Panc1 (cell line): ENCODE measurements around the gene TUBA3E. TPM values are rescaled to one million over a fixed set of nuclear protein-coding genes. Genes with fewer than 3 reads are reported as not detected.

Source experiments
- ATAC-seq: fragments of 200-7000 bp; cut with Tn5 transposase; 2 replicates; pipeline ENCODE4 v1.9.1; 2020; ENCODE audit warnings: mild to moderate bottlenecking, moderate library complexity
- BruUV-seq: library from RNA; stranded (reverse); fragments of 400-500 nt; replicated peaks from 2 replicates; lab custom pipeline; 2021; lab: Mats Ljungman, UMichigan
- CTCF ChIA-PET: fragments of 300-600 bp; sonication (Branson Sonifier 250); formaldehyde crosslinking; loops from one replicate; lab custom pipeline; 2022; ENCODE audit warnings: antibody characterized with exemption; lab: Charles Lee
- POLR2A ChIA-PET: fragments of 300-600 bp; sonication (Branson Sonifier 250); formaldehyde crosslinking; loops from one replicate; lab custom pipeline; 2022; ENCODE audit warnings: antibody characterized with exemption; lab: Charles Lee
- DNase-seq: peaks from one replicate; pipeline ENCODE4 v3.0.0-alpha.2; 2010; ENCODE audit warnings: low read depth, low spot score
- H3K27ac ChIP-seq: 2 replicates; pipeline ENCODE4 v1.5.1; 2011; ENCODE audit warnings: mild to moderate bottlenecking, low read length, inconsistent platforms
- H3K27me3 ChIP-seq: fragments of 200-500 bp; sonication (Bioruptor generic); 2 replicates; pipeline ENCODE4 v1.6.0; 2014; ENCODE audit warnings: low read length, inconsistent platforms; ENCODE audit not compliant: control insufficient read depth, insufficient read depth
- H3K36me3 ChIP-seq: fragments of 200-500 bp; sonication (Bioruptor generic); 2 replicates; pipeline ENCODE4 v1.5.1; 2014; ENCODE audit warnings: inconsistent platforms, mild to moderate bottlenecking, low read length, moderate library complexity; ENCODE audit not compliant: control insufficient read depth, insufficient read depth
- H3K4me1 ChIP-seq: 2 replicates; pipeline ENCODE4 v1.5.1; 2011; ENCODE audit warnings: inconsistent platforms, mild to moderate bottlenecking, low read length, moderate library complexity; ENCODE audit not compliant: control insufficient read depth, insufficient read depth
- H3K4me3 ChIP-seq, 2 experiments: 2 replicates each; pipeline ENCODE4 v1.5.1; 2011 to 2012; ENCODE audit warnings: low read depth in 2 of 2, low read length in 2 of 2, mild to moderate bottlenecking in 2 of 2, inconsistent platforms in 1 of 2, moderate library complexity in 1 of 2
- H3K9me3 ChIP-seq: fragments of 200-500 bp; sonication (Bioruptor generic); 2 replicates; pipeline ENCODE4 v1.5.1; 2014; ENCODE audit warnings: low read depth, mild to moderate bottlenecking, inconsistent platforms, low read length, moderate library complexity; ENCODE audit not compliant: control insufficient read depth, insufficient read depth
- POLR2AphosphoS5 ChIP-seq: IDR thresholded peaks from 2 replicates; pipeline ENCODE4 v1.6.1; 2012; ENCODE audit warnings: mild to moderate bottlenecking, low read depth, low read length, moderate library complexity
- SIN3A ChIP-seq: IDR thresholded peaks from 2 replicates; pipeline ENCODE4 v1.6.1; 2012; ENCODE audit warnings: low read depth, mild to moderate bottlenecking, low read length, moderate library complexity, borderline replicate concordance; ENCODE audit not compliant: insufficient read depth
- TCF7L2 ChIP-seq: IDR thresholded peaks from 2 replicates; pipeline ENCODE4 v1.6.1; 2011; ENCODE audit warnings: mild to moderate bottlenecking, low read depth, low read length, inconsistent platforms
- in situ Hi-C: cut with HindIII; loops from 2 replicates; pipeline ENCODE4 v1.10.0; 2016; ENCODE audit warnings: low sequenced_read_pairs, low pct_unique_long_range_greater_than_20kb
- intact Hi-C: fragments of 100-400 bp; cut with micrococcal nuclease; formaldehyde crosslinking; loops from one replicate; pipeline ENCODE4 v1.10.0; 2022; ENCODE audit not compliant: unreplicated experiment
- total RNA-seq: library from RNA; stranded (reverse); gene quantifications from one replicate; pipeline ENCODE4 v1.2.1, GENCODE V29; 2021; ENCODE audit not compliant: unreplicated experiment
- TF ChIP-seq, protein P1 (sequence below), 2 experiments: IDR thresholded peaks; 2 replicates each; pipeline ENCODE4 v1.6.1; 2011 to 2012; ENCODE audit warnings: low read depth in 2 of 2, control low read depth in 1 of 2, low read length in 1 of 2, mild to moderate bottlenecking in 1 of 2, moderate library complexity in 1 of 2; ENCODE audit not compliant: insufficient read depth in 1 of 2
- TF ChIP-seq, protein P2 (sequence below): fragments of 450-650 bp; IDR thresholded peaks from 2 replicates; pipeline ENCODE4 v1.5.1; 2017; ENCODE audit warnings: mild to moderate bottlenecking

The TUBA3E gene
- total RNA-seq, 1 experiment from 2014 or later, result not detected

DNA sequence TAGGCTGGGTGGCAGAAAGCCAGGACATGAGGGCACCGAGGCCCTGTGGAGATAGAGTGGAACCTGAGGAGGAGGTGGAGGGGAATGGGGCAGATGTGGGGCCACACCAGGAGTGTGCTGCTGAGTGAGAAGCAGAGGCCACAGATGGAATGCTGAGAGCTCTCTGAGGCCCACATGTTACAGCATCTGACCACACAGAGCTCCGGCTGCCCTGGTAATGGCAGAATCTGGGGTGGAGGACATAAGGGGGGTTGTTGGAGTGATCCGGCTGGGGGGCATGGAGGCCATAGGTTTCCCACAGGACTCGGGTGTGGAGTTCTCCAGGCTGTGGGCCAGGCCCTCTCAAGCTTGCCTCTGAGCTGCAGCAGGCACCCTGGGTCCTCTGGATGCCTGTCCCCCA lies 12.3 kb downstream of the TUBA3E start:
- in situ Hi-C loops, result no loop called here
- ChIA-PET CTCF (no interaction called here), POLR2A (no interaction called here)
- intact Hi-C loops, result no loop called here
- TF ChIP-seq SIN3A (no peak), TCF7L2 (no peak)
- TF ChIP-seq, protein P1, sequence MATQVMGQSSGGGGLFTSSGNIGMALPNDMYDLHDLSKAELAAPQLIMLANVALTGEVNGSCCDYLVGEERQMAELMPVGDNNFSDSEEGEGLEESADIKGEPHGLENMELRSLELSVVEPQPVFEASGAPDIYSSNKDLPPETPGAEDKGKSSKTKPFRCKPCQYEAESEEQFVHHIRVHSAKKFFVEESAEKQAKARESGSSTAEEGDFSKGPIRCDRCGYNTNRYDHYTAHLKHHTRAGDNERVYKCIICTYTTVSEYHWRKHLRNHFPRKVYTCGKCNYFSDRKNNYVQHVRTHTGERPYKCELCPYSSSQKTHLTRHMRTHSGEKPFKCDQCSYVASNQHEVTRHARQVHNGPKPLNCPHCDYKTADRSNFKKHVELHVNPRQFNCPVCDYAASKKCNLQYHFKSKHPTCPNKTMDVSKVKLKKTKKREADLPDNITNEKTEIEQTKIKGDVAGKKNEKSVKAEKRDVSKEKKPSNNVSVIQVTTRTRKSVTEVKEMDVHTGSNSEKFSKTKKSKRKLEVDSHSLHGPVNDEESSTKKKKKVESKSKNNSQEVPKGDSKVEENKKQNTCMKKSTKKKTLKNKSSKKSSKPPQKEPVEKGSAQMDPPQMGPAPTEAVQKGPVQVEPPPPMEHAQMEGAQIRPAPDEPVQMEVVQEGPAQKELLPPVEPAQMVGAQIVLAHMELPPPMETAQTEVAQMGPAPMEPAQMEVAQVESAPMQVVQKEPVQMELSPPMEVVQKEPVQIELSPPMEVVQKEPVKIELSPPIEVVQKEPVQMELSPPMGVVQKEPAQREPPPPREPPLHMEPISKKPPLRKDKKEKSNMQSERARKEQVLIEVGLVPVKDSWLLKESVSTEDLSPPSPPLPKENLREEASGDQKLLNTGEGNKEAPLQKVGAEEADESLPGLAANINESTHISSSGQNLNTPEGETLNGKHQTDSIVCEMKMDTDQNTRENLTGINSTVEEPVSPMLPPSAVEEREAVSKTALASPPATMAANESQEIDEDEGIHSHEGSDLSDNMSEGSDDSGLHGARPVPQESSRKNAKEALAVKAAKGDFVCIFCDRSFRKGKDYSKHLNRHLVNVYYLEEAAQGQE (IDR thresholded peaks at IDR 0.05; ENCODE audit: insufficient read depth in 1 of 2, low read depth in 2 of 2, low read length in 1 of 2), result no peak
- H3K4me3 ChIP-seq, result no peak overlapping the region
- ATAC-seq (no peak), DNase-seq (no peak)
- no peak overlapping the region for H3K27ac ChIP-seq
- no TSS peak for BruUV-seq
- no peaks in the 10 kb centered on the region for H3K36me3 ChIP-seq
- H3K9me3 ChIP-seq, result no peaks in the 10 kb centered on the region
- no peaks in the 10 kb centered on the region for H3K4me1 ChIP-seq
- H3K27me3 ChIP-seq, result no peaks in the 10 kb centered on the region

DNA sequence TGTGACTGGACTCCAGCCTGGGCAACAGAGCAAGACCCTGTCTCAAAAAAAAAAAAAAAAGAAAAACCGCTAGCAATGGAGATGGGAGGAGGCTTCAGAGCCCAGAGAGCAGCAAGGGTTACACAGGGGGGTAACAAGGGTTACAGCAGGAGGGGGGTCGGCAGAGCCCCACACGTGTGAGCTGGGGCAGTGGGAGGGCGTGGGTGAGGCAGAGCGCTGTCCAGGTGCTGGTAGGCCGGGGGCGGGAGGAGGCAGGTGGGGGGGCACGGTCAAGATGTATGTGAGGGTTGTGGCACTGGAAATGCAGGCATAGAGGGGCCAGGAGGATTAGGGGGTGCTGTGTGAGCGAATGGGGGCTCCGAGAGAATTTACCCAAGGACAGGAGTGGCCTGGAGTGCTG lies 12.8 kb downstream of the TUBA3E start:
- in situ Hi-C loops, result no loop called here
- no peaks in the 10 kb centered on the region for H3K4me1 ChIP-seq
- DNase-seq, result no peak
- ChIA-PET CTCF (no interaction called here), POLR2A (no interaction called here)
- no peaks in the 10 kb centered on the region for H3K9me3 ChIP-seq
- no peak overlapping the region for H3K4me3 ChIP-seq
- BruUV-seq, result no TSS peak
- no peaks in the 10 kb centered on the region for H3K27me3 ChIP-seq
- H3K36me3 ChIP-seq, result peaks cover 2% of the 10 kb centered on the region; the same call in 1 of the 2 replicates
- ATAC-seq, result no peak
- H3K27ac ChIP-seq, result no peak overlapping the region
- intact Hi-C loops, result no loop called here
- TF ChIP-seq, protein P2, sequence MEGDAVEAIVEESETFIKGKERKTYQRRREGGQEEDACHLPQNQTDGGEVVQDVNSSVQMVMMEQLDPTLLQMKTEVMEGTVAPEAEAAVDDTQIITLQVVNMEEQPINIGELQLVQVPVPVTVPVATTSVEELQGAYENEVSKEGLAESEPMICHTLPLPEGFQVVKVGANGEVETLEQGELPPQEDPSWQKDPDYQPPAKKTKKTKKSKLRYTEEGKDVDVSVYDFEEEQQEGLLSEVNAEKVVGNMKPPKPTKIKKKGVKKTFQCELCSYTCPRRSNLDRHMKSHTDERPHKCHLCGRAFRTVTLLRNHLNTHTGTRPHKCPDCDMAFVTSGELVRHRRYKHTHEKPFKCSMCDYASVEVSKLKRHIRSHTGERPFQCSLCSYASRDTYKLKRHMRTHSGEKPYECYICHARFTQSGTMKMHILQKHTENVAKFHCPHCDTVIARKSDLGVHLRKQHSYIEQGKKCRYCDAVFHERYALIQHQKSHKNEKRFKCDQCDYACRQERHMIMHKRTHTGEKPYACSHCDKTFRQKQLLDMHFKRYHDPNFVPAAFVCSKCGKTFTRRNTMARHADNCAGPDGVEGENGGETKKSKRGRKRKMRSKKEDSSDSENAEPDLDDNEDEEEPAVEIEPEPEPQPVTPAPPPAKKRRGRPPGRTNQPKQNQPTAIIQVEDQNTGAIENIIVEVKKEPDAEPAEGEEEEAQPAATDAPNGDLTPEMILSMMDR, result no peak
- TF ChIP-seq, protein P1 (IDR thresholded peaks at IDR 0.05; ENCODE audit: insufficient read depth in 1 of 2, low read depth in 2 of 2, low read length in 1 of 2), result no peak
- TF ChIP-seq TCF7L2, result no peak
- no peak for TF ChIP-seq POLR2AphosphoS5
- no peak for TF ChIP-seq SIN3A
